Panc1 (cell line): ENCODE results near the gene GIN1. TPM values are rescaled to one million over a fixed set of nuclear protein-coding genes. Genes with fewer than 3 reads are reported as not detected.

Source experiments
- ATAC-seq: fragments of 200-7000 bp; cut with Tn5 transposase; 2 replicates; pipeline ENCODE4 v1.9.1; 2020; ENCODE audit warnings: mild to moderate bottlenecking, moderate library complexity
- BruUV-seq: library from RNA; stranded (reverse); fragments of 400-500 nt; replicated peaks from 2 replicates; lab custom pipeline; 2021; lab: Mats Ljungman, UMichigan
- CTCF ChIA-PET: fragments of 300-600 bp; sonication (Branson Sonifier 250); formaldehyde crosslinking; loops from one replicate; lab custom pipeline; 2022; ENCODE audit warnings: antibody characterized with exemption; lab: Charles Lee
- POLR2A ChIA-PET: fragments of 300-600 bp; sonication (Branson Sonifier 250); formaldehyde crosslinking; loops from one replicate; lab custom pipeline; 2022; ENCODE audit warnings: antibody characterized with exemption; lab: Charles Lee
- DNase-seq: peaks from one replicate; pipeline ENCODE4 v3.0.0-alpha.2; 2010; ENCODE audit warnings: low read depth, low spot score
- H3K27ac ChIP-seq: 2 replicates; pipeline ENCODE4 v1.5.1; 2011; ENCODE audit warnings: mild to moderate bottlenecking, low read length, inconsistent platforms
- H3K27me3 ChIP-seq: fragments of 200-500 bp; sonication (Bioruptor generic); 2 replicates; pipeline ENCODE4 v1.6.0; 2014; ENCODE audit warnings: low read length, inconsistent platforms; ENCODE audit not compliant: control insufficient read depth, insufficient read depth
- H3K36me3 ChIP-seq: fragments of 200-500 bp; sonication (Bioruptor generic); 2 replicates; pipeline ENCODE4 v1.5.1; 2014; ENCODE audit warnings: inconsistent platforms, mild to moderate bottlenecking, low read length, moderate library complexity; ENCODE audit not compliant: control insufficient read depth, insufficient read depth
- H3K4me1 ChIP-seq: 2 replicates; pipeline ENCODE4 v1.5.1; 2011; ENCODE audit warnings: inconsistent platforms, mild to moderate bottlenecking, low read length, moderate library complexity; ENCODE audit not compliant: control insufficient read depth, insufficient read depth
- H3K4me3 ChIP-seq, 2 experiments: 2 replicates each; pipeline ENCODE4 v1.5.1; 2011 to 2012; ENCODE audit warnings: low read depth in 2 of 2, low read length in 2 of 2, mild to moderate bottlenecking in 2 of 2, inconsistent platforms in 1 of 2, moderate library complexity in 1 of 2
- H3K9me3 ChIP-seq: fragments of 200-500 bp; sonication (Bioruptor generic); 2 replicates; pipeline ENCODE4 v1.5.1; 2014; ENCODE audit warnings: low read depth, mild to moderate bottlenecking, inconsistent platforms, low read length, moderate library complexity; ENCODE audit not compliant: control insufficient read depth, insufficient read depth
- CTCF ChIP-seq: fragments of 450-650 bp; IDR thresholded peaks from 2 replicates; pipeline ENCODE4 v1.5.1; 2017; ENCODE audit warnings: mild to moderate bottlenecking
- POLR2AphosphoS5 ChIP-seq: IDR thresholded peaks from 2 replicates; pipeline ENCODE4 v1.6.1; 2012; ENCODE audit warnings: mild to moderate bottlenecking, low read depth, low read length, moderate library complexity
- REST ChIP-seq, 2 experiments: IDR thresholded peaks; 2 replicates each; pipeline ENCODE4 v1.6.1; 2011 to 2012; ENCODE audit warnings: low read depth in 2 of 2, control low read depth in 1 of 2, low read length in 1 of 2, mild to moderate bottlenecking in 1 of 2, moderate library complexity in 1 of 2; ENCODE audit not compliant: insufficient read depth in 1 of 2
- SIN3A ChIP-seq: IDR thresholded peaks from 2 replicates; pipeline ENCODE4 v1.6.1; 2012; ENCODE audit warnings: low read depth, mild to moderate bottlenecking, low read length, moderate library complexity, borderline replicate concordance; ENCODE audit not compliant: insufficient read depth
- TCF7L2 ChIP-seq: IDR thresholded peaks from 2 replicates; pipeline ENCODE4 v1.6.1; 2011; ENCODE audit warnings: mild to moderate bottlenecking, low read depth, low read length, inconsistent platforms
- in situ Hi-C: cut with HindIII; loops from 2 replicates; pipeline ENCODE4 v1.10.0; 2016; ENCODE audit warnings: low sequenced_read_pairs, low pct_unique_long_range_greater_than_20kb
- intact Hi-C: fragments of 100-400 bp; cut with micrococcal nuclease; formaldehyde crosslinking; loops from one replicate; pipeline ENCODE4 v1.10.0; 2022; ENCODE audit not compliant: unreplicated experiment
- total RNA-seq: library from RNA; stranded (reverse); gene quantifications from one replicate; pipeline ENCODE4 v1.2.1, GENCODE V29; 2021; ENCODE audit not compliant: unreplicated experiment

The GIN1 gene
- total RNA-seq, 1 experiment from 2014 or later: 4.5 TPM

- Histone ChIP-seq H3K4me1 (no peaks in the 10 kb centered on the region), H3K27ac (no peak overlapping the region), H3K4me3 (no peak overlapping the region), H3K36me3 (no peaks in the 10 kb centered on the region), H3K9me3 (no peaks in the 10 kb centered on the region), H3K27me3 (no peaks in the 10 kb centered on the region)
- TF ChIP-seq SIN3A (no peak), REST (IDR thresholded peaks at IDR 0.05; ENCODE audit: insufficient read depth in 1 of 2, low read depth in 2 of 2, low read length in 1 of 2) (no peak), TCF7L2 (no peak), POLR2AphosphoS5 (no peak), CTCF (no peak)
- POLR2A ChIA-PET: no interaction called here
- ATAC-seq (no peak), DNase-seq (no peak)
- in situ Hi-C loops (no loop called here), intact Hi-C loops (no loop called here)
- BruUV-seq: no TSS peak
- CTCF ChIA-PET: no interaction called here
Observed at GRCh38 chr5:103066326-103066725, 53.6 kb downstream of the GIN1 start.

GRCh38 chr5:103060424-103060954 lies 59.4 kb downstream of the GIN1 start:
- POLR2A ChIA-PET: no interaction called here
- CTCF ChIA-PET: no interaction called here
- H3K9me3 ChIP-seq: no peaks in the 10 kb centered on the region
- H3K36me3 ChIP-seq: no peaks in the 10 kb centered on the region
- intact Hi-C loops (no loop called here), in situ Hi-C loops (no loop called here)
- BruUV-seq: no TSS peak
- DNase-seq: no peak
- no peak for TF ChIP-seq SIN3A
- TF ChIP-seq POLR2AphosphoS5: no peak
- no peak for TF ChIP-seq CTCF
- no peak for TF ChIP-seq REST (IDR thresholded peaks at IDR 0.05; ENCODE audit: insufficient read depth in 1 of 2, low read depth in 2 of 2, low read length in 1 of 2)
- TF ChIP-seq TCF7L2: no peak
- no peak overlapping the region for H3K27ac ChIP-seq
- no peak for ATAC-seq
- no peaks in the 10 kb centered on the region for H3K4me1 ChIP-seq
- H3K4me3 ChIP-seq: no peak overlapping the region
- no peaks in the 10 kb centered on the region for H3K27me3 ChIP-seq
